Activated T-helper 1 cell treated with anti-CD3 and anti-CD28 coated beads, Interleukin-2, amount 50 U/mL, for 16 hours (primary cell): ENCODE results near the gene TMEM132D.
"Not testable (repeated sequence)": the region's sequence is repeated elsewhere in the genome, so short reads cannot be mapped to it uniquely, and the experiment has no call there.

Source experiments
- DNase-seq, 2 donors: peaks; one replicate each; pipeline ENCODE4 v3.0.0-alpha.2; 2020; ENCODE audit warnings: low read depth in 1 of 2, low spot score in 1 of 2

The TMEM132D gene

DNA sequence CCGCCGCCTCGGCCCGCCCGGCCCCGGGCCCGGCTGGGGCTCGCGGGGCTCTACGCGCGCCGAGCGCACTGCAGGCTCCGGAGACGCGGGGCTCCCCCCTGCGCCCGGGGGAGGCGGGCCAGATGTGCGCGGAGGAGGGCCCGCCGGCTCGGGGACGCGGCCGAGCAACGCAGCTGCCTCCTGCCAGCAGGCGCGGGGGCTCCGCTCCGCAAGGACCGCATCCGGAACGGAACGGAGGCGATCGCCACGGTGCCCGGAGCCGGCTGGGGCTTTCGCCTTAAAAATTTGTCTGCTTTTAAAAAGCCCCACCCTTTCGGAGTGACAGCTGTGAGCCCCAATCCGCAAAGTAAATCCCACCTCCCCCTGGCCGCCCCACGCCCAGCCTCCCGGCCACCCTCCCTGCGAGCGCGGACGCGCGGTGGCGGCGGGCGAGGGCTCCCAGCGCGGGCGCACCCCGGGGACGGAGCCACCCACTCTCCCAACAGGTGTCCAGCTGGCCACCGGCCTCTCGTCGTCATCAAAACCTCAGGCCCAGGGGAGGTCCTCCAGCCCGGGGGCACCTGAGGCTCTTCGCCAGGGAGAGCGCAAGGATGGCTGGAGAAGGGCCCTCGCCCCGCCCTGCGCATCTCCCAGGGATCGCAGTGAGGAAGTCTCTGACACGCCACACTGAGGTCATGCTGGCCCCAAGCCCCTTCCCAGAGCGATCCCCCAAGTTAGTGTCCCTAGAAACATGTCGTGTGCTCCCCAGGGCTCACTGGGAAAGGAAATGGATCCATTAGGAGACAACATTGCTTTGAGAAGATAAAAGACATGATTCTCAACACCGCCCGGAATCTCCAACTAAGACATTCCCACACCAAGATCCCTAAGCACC is at the start of gene TMEM132D:
Gene TMEM132D, minus strand, starts transcription at position 70 of the 874 bp plus-strand sequence.
- DNase-seq: no peak

DNA sequence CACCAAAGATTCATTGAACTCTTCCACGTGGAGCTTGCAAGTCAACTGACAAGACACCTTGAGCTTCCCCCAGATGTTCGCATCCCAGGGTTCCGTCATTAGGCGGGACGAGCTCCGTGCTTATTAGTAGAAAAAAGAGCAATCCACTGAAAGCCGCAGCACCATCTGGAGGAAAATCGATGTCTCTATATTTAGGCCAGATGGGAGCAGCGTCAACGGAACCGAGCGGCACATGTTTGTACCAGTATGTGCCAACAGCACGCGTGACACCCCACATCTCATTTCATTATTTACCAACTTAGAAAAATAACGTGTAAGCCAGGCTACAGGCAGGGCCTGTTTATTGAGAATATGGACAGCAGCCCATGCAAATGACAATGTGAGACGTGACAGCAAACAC is 45.8 kb upstream of the TMEM132D start:
- no peak for DNase-seq

- no peak for DNase-seq
Measured at GRCh38 chr12:129941618-129942017, 37.8 kb upstream of the TMEM132D start.

- DNase-seq: no peak
Measured at GRCh38 chr12:129938089-129938488, 34.3 kb upstream of the TMEM132D start.

GRCh38 chr12:129937426-129937825 is 33.6 kb upstream of the TMEM132D start:
- no peak for DNase-seq

DNA sequence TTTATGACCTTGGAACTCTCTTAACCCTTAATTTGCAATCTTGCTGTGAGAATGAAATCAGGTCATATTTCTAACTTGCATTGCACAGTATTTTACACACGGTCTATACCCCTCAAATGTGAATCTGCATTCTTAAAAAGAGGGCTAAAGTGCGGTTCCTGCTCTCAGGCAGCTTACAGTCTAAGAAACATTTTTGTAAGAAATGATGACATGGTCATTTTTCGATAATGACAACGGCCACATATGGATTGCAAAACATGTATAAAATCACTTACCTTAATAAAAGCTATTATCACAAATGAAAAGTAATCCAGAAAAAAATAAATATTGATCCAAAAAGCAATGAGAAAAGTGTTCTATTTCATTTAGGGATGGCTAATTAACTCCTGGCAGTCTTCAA is 24.8 kb upstream of the TMEM132D start:
- DNase-seq: no peak

DNA sequence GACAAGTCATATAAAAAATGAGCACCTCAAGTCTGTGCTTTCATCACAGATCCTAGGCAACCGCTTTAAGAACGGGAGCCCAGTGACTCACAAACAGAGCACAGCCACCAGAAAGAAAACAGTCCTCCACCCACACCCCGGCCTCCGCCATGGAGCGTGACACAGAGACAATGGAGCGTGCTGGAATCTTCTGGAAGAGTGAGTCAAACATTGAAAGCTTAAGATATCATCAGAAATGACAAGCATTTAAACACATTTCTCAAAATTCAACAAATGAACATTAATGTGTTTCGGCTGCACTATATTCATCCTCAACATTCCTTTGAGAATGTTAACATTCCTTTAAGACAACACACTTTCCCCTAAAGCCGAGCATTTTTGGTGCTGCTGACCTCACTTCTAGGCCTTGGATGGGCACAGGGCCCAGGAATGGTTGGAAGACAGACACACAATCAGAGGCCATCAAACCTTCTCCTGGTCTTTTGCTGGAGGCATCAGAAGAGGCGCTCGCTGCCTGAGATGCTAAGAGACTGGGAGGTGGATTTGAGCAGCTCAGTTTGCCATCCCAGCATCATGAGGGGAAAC is 23.6 kb upstream of the TMEM132D start:
- DNase-seq: no peak

DNA sequence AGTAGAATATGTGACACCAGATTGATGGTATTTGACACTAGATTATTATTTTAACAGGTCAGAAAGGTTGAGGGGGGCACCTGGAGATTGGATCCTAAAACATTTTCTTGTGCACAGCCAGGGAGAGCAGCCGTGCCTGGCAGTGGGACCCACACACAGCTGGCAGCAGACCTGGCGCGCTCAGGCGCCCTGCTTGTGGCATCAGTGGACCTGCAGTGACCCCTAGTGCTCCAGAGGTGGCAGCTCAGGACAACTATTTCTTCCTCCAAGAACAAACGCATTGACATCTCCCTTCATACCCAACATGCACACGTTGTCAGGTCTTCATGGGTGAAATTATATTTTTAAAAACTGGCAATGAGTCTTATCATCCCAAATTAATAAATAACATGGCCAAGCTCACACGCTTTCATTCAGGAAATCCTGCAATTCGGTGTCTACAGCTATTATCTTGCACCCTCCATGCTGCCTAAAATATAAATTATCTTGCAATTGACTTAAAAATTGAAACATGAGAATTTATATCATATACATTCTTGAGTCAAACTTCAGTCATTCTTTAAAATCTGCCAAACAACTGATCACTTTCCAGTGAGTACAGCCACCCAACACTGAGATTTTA is 7.7 kb upstream of the TMEM132D start:
- DNase-seq: no peak

DNA sequence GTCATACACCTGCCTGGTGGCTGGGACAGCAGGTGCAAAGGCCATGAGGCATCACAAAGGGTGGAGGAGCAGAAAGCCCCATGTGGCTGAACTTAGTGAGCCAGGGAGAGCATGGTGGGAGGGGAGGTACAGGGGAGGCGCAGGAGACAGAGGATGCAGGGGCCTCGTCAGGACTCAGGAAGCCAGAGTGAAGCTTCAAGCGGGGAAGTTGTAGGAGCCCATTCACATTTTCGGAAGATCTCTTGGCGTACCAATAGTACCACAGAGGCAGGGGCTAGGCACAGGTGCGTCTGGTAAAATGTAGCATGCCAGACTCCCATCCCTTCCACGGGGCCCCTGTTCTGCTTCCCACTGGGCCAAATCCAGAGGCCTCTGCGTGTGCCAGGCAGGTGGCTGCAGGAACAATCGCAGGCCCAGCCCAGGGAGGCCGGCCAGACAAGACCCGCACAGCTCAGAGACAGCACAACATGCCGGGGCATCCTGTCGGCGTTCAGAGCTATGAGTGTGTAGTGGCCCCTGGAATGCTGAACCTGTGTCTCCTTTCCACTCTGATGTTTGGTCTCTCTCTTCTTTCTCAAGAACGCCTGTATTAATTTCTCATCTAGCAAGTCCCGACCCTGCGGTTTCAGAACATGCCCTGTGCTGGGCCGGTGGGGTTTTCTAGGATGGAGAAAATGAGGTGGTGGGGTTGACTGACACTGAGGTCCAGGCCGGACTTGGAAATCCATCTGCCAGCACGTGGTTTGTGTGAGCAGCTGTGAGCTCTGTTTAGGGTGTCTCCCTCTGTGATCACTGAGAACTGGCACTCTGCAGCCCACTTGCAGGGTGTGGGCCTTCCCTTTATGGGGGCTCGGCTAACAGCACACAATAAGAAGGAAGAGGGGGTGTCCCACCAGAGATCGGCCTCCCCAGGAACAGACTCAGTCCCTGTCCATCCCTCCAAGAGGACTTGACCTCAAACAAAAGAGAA is 5.5 kb upstream of the TMEM132D start:
- DNase-seq: no peak

- no peak for DNase-seq
Measured at GRCh38 chr12:129903092-129903945, 506 bp downstream of the TMEM132D start.

GRCh38 chr12:129902371-129903091 is 1.3 kb downstream of the TMEM132D start:
- DNase-seq: no peak

DNA sequence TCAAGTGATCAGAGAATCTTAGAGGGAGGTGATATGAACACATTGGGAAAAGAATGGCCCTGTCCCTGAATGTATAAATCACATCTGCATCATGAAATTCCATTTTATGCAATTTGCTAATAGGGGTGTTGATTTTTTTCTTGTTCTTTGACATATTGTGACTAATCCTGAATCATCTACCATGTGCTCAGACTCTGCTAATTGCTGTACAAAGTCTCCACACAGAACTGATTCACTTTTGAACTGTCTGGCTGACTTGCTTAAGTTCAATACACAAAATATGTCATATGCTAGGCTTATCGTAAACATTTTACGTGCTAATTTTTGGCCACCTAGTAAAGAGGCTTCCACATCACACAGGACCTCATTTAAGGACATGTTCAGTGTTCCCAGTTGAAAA is 2.6 kb downstream of the TMEM132D start:
- no peak for DNase-seq

DNA sequence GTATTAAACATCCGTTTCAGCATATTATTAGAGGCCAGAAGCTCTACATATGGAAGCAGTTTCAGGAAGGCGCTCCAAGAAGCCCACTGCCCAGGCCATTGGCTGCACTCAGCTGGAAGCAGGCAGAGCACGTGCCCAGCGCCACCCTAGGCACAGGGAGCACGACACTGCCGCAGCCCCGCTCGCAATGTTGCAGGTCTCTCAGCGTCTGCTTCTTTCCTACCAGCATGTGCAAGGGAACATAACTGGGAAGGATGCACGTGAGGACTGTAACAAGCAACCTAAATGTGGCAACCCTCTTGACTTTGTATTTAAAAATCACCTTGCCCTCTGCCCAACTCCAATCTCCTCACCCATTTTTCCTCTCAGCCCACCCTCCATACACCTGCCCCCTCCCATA is 3.5 kb downstream of the TMEM132D start:
- DNase-seq: no peak

GRCh38 chr12:129899045-129899444 is 4.8 kb downstream of the TMEM132D start:
- DNase-seq: not testable (repeated sequence)

GRCh38 chr12:129893691-129894090 is 10.1 kb downstream of the TMEM132D start:
- DNase-seq: no peak

DNA sequence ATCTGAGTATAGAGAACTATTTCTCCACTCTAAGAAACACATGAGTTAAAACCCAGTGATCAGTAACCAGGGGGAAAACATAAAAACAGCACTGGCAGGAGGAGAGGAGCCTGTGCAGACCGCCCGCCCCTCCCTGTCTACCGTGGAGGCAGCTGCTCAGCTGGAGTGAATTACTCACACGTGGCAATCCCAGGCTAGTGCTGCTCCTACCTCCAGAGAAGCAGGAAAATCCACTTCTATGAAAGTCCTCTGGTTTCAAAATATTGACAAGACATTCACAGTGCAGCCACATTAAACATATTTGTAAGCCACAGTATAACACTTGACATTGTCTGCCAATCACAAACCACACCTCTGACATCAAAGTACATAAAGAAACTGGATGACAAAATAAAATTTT is 16.7 kb downstream of the TMEM132D start:
- DNase-seq: no peak

DNA sequence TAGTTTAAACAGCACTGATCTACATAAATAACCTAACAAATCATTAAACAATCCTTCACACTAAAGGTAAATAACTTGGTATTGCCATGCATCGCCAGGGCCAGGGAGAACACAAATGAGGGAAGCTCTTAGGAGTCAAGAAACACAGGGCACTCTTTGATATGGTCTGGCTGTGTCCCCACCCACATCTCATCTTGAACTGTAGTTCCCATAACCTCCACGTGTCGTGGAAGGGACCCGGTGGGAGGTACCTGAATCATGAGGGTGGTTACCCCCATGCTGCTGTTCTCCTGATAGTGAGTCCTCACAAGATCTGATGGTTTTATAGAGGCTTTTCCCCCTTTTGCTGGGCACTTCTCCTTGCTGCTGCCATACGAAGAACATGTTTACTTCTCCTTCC is 17.3 kb downstream of the TMEM132D start:
- DNase-seq: no peak

- DNase-seq: no peak
Measured at GRCh38 chr12:129885287-129885686, 18.5 kb downstream of the TMEM132D start.

GRCh38 chr12:129877411-129877810 is 26.4 kb downstream of the TMEM132D start:
- no peak for DNase-seq

- DNase-seq: no peak
Measured at GRCh38 chr12:129873833-129874208, 30.0 kb downstream of the TMEM132D start.
